HG03064 (cell line): ENCODE results near the gene GEMIN2.
"Not testable (repeated sequence)": the region's sequence is repeated elsewhere in the genome, so short reads cannot be mapped to it uniquely, and the experiment has no call there.

ENCODE experiments used
- ATAC-seq: cut with Tn5 transposase; IDR thresholded peaks from one replicate; pipeline ENCODE4 v1.9.1; 2021; ENCODE audit warnings: low read depth; ENCODE audit not compliant: unreplicated experiment

Gene GEMIN2

GRCh38 chr14:39114073-39114838 lies at the start of gene GEMIN2:
Gene GEMIN2, plus strand, starts transcription at chr14:39114323. Its CDS starts 16 bp downstream, at chr14:39114339.
- peak; percentile 86 for ATAC-seq

DNA sequence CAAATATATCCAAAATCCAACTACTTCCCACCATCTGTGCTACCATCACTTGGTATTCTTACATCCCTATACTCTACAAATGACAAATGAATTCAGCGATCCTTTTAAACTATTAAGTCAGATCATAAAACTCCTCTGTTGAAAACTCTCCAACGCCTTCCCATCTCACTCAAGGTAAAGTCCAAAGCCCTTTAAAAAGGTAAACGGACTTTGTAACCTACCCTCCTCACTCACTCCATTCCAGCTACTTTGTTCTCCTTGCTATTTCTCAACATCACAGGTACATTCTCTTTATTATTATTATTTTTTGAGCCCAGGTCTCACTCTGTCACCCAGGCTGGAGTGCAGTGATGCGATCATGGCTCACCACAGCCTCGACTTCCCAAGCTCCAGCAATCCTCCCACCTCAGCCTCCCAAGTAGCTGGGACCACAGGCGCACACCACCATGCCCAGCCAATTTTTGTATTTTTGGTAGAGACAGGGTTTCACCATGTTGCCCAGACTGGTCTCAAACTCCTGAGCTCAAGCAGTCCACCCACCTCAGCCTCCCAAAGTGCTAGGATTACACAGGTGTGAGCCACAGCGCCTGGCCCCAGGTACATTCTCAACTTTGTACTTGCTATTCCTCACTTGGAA lies 44.8 kb upstream of the GEMIN2 start:
- not testable (repeated sequence) for ATAC-seq

DNA sequence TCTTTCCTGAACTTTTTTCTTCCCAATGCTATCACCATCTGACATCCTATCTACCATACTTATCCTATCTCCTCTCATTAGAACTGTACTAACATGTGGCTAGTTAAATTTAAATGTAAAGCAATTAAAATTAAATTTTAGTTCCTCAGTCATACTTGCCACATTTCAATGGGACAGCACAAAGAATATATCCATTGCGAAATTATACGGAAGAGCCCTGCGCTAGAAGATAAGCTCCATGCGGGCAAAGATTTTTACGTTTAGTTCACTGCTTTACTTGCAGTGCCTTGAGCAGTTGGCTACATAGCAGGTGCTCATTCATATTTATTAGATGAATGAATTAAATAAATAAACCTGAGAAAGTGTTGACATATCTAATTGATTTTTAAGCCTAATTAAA lies 44.2 kb upstream of the GEMIN2 start:
- no peak for ATAC-seq

GRCh38 chr14:39071096-39071495 lies 43.0 kb upstream of the GEMIN2 start:
- ATAC-seq, result no peak

DNA sequence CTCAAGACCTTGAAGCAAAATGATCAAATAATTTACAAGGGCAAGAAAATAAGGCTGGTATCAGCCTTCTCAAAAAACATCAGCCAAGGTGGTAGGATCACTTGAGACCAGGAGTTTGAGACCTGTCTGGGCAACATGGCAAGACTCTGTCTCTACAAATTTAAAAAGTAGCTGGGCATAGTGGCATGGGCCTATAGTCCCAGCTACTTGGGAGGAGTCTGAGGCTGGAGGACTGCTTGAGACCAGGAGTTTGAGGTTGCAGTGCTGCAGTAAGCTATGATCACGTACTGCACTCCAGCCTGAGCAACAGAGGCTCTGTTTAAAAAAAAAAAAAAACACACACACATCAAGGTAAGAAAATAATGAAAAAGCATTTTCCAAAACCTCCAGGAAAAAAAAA lies 33.2 kb upstream of the GEMIN2 start:
- no peak for ATAC-seq

DNA sequence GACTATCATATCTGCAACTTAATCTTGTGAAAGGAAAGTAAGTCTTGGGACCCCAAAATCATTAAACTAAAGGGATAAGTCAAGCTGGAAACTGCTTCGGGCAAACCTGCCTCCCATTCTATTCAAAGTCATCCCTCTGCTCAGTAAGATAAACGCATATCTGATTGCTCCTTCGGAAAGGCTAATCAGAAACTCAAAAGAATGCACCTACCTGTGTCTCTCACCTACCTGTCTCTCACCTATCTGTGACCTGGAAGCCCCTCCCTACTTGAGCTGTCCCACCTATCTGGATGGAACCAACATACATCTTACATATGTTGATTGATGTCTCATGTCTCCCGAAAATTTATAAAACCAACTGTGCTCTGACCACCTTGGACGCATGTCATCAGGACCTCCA lies 31.0 kb upstream of the GEMIN2 start:
- ATAC-seq, result no peak

GRCh38 chr14:39085933-39086332 lies 28.2 kb upstream of the GEMIN2 start:
- ATAC-seq, result no peak

DNA sequence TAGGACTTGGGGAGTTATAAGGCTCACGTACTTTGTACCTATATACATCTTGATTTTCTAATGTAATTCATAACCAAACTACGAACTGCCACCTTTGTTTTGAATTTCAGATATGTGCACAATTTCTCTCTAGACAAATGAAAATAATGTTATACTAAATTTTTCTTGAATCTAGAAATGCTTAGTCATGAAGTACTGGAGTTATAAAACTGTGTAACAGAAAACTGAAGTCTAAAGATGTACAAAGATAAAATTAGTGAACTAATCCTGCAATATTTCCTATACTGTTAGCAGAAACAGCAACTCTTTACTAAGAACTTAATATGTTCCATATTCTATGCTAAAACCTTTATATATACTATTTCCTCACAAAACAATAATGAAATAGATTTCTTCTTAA lies 26.6 kb upstream of the GEMIN2 start:
- ATAC-seq, result no peak

DNA sequence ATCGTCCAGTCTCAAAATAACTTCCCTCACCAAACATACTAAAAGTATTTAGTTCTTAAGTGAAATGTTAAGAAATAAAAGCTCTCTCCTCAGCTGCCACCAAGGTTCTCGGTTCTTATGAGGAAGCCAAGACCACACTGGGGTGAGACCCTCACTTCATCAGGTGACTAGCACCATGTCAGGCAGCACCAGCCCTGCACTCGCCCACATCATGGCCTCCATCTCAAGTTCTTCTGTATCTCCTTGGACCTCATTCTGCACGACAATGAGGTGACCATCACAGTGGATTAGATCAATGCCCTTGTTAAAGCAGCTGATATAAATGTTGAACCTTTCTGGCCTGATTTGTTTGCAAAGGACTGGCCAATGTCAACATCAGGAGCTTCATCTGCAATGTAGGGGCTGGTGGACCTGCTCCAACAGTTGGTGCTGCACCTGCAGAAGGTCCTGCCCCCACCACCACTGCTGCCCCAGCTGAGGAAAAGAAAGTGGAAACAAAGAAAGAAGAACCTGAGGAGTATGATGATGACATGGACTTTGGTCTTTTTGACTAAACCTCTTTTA lies 23.5 kb upstream of the GEMIN2 start:
- no peak for ATAC-seq

GRCh38 chr14:39091716-39092115 lies 22.4 kb upstream of the GEMIN2 start:
- ATAC-seq, result no peak

GRCh38 chr14:39094515-39094914 lies 19.6 kb upstream of the GEMIN2 start:
- no peak for ATAC-seq

GRCh38 chr14:39097159-39097558 lies 17.0 kb upstream of the GEMIN2 start:
- no peak for ATAC-seq

- not testable (repeated sequence) for ATAC-seq
Measured at GRCh38 chr14:39099215-39099614, 14.9 kb upstream of the GEMIN2 start.

DNA sequence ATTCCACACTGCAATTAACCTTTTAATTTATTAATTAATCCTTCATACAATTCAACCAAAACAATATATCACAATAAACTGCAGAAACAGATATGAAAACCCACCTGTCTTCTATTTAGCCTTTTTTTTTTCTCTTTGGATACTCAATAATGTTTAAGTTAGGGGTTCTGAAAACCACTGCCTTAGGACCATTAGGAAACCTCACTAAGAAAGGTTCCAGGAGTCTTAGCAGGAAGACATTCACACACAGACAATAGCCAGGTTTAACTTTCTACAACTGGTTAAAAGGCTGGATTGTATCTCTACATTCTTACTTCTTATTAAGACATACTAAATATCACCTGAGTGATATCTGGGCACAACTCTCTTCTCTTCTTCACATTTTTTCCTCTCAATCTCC lies 14.4 kb upstream of the GEMIN2 start:
- no peak for ATAC-seq

DNA sequence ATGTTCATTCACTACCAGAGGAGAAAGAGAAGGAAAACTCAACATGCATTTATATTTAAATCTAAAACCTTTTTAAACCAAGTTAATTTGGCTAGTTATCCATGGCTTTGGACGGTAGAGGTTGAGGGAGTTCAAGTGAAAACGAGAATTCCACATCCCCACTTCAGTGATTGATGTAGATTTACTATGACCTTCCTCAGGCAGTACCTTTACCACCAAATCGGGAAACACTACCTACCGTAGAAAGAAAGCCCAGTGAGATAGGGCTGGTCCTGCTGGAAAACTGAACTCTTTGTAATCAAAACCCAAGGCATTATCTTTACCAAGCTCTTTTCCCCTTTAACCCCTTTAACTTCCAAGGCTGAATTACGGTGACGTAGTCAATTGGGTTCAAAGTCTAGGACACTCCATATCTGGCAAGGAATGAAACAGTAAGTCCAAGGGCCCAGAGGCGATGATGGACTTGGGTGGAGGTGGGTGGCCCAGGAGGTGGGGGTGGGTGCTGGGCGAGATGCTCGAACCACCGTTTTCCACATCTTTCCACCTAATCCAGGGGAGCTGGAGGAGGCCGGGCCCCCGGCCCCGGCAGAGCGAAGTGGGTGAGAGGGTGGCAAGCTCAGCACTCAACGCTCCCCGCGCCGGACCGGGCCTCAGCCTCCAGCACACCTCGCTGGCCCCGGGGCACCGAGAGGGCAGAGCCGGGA lies 11.7 kb upstream of the GEMIN2 start:
- ATAC-seq, result peak; percentile 30

- peak; percentile 95 for ATAC-seq
Measured at GRCh38 chr14:39102969-39103957, 10.9 kb upstream of the GEMIN2 start, which contains the start of gene SEC23A. Gene SEC23A, minus strand, starts transcription at chr14:39103235. Its CDS starts 7,117 bp downstream, at chr14:39096118.

GRCh38 chr14:39104078-39104801 lies 9.9 kb upstream of the GEMIN2 start:
- not testable (repeated sequence) for ATAC-seq

- no peak for ATAC-seq
Measured at GRCh38 chr14:39107591-39107996, 6.5 kb upstream of the GEMIN2 start.

DNA sequence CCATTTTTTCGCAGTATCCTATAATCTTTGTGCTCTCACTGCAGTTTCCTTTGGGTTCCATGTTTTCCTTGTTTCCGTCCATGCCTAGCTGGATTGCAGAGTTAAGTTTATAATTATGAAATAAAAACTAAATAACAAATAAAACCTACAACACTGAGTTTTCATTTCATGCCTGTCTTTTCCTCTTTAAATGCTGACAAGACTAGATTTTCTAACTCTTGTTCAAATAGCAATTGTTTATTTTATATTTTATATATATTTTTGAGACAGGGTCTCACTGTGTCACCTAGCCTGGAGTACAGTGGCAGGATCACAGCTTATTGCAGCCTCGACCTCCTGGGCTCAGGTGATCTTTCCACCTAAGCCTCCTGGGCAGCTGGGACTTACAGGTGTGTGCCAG lies 5.3 kb upstream of the GEMIN2 start:
- no peak for ATAC-seq
